Breast epithelium (tissue), 4 donors: ENCODE measurements around the gene PIRT. TPM values are rescaled to one million over a fixed set of nuclear protein-coding genes. Genes with fewer than 3 reads are reported as not detected.
A peak's percentile ranks its signal among the peaks of the same experiment; 100 is the strongest.

ENCODE experiments used
- DNase-seq, 2 donors: peaks; one replicate each; pipeline ENCODE4 v3.0.0-alpha.2; 2019; ENCODE audit warnings: low spot score in 2 of 2
- H3K27ac ChIP-seq, 2 donors: fragments of 200-600 bp; sonication (generic) in 1 of 2; one replicate each; pipeline ENCODE4 v1.5.1; 2016 to 2019; ENCODE audit warnings: mild to moderate bottlenecking in 1 of 2
- H3K27me3 ChIP-seq, 2 donors: fragments of 200-600 bp; sonication (generic) in 1 of 2; one replicate each; pipeline versions ENCODE4 v1.5.1 to v1.6.0; 2017 to 2019; ENCODE audit warnings: control low read depth in 1 of 2, mild to moderate bottlenecking in 1 of 2
- H3K36me3 ChIP-seq: fragments of 200-600 bp; one replicate; pipeline ENCODE4 v1.5.1; 2019
- H3K4me1 ChIP-seq, 2 donors: fragments of 200-600 bp; sonication (generic); one replicate each; pipeline ENCODE4 v1.5.1; 2016 to 2019; ENCODE audit warnings: control low read depth in 1 of 2
- H3K4me3 ChIP-seq, 3 donors: fragments of 200-600 bp; sonication (generic); 1 replicate in 2 of 3; 2 replicates in 1 of 3; pipeline ENCODE4 v1.5.1; 2016 to 2019; ENCODE audit warnings: mild to moderate bottlenecking in 3 of 3, moderate library complexity in 2 of 3
- H3K9me3 ChIP-seq, 2 donors: fragments of 200-600 bp; sonication (generic) in 1 of 2; one replicate each; pipeline ENCODE4 v1.5.1; 2016 to 2019; ENCODE audit warnings: control low read depth in 1 of 2
- POLR2A ChIP-seq: fragments of 450-650 bp; IDR thresholded peaks from one replicate; pipeline ENCODE4 v1.6.1; 2016; ENCODE audit warnings: antibody characterized with exemption, mild to moderate bottlenecking, moderate library complexity
- POLR2AphosphoS5 ChIP-seq, 3 donors: sonication (generic); formaldehyde crosslinking; IDR thresholded peaks; one replicate each; pipeline ENCODE4 v1.6.1; 2017; ENCODE audit warnings: antibody characterized with exemption in 3 of 3
- intact Hi-C: fragments of 100-400 bp; cut with DNase I; formaldehyde crosslinking; loops from one replicate; pipeline ENCODE4 v1.15.1; 2023; ENCODE audit warnings: low total_unique reads
- total RNA-seq, 3 donors: library from RNA; depleted of rRNA; stranded (reverse); fragments of >200 nt; gene quantifications; one replicate each; pipeline ENCODE4 v1.1.0, GENCODE V29; 2016
- TF ChIP-seq, protein P1 (sequence below), 3 donors: fragments of 450-650 bp; IDR thresholded peaks; one replicate each; pipeline ENCODE4 v1.5.1; 2016 to 2017; ENCODE audit warnings: antibody characterized with exemption in 3 of 3, mild to moderate bottlenecking in 3 of 3, moderate library complexity in 3 of 3

Gene PIRT
- total RNA-seq, 3 donors from 2014 or later = under 0.01 TPM; not detected in 2

DNA sequence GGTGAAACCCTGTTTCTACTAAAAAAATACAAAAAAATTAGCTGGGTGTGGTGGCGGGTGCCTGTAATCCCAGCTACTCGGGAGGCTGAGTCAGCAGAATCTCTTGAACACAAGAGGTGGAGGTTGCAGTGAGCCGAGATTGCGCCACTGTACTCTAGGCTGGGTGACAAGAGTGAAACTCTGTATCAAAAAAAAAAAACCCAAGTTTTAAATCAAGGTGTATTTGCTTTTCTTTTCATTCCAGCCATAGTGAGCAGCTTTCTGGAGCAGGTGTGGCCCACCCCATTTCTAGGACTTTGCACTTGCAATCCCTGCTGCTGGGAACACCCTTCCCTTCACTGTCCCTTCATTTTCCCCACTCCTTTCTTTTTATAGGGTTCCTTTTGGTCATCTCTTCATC lies 62.8 kb downstream of the PIRT start:
- Histone ChIP-seq H3K4me3 (no peak overlapping the region), H3K27me3 (no peaks in the 10 kb centered on the region), H3K4me1 (no peaks in the 10 kb centered on the region), H3K9me3 (peaks cover 7 to 11% of the 10 kb centered on the region in 2 donors), H3K27ac (no peak overlapping the region), H3K36me3 (no peaks in the 10 kb centered on the region)
- TF ChIP-seq POLR2A (no peak), POLR2AphosphoS5 (IDR thresholded peaks at IDR 0.05) (no peak)
- TF ChIP-seq, protein P1, sequence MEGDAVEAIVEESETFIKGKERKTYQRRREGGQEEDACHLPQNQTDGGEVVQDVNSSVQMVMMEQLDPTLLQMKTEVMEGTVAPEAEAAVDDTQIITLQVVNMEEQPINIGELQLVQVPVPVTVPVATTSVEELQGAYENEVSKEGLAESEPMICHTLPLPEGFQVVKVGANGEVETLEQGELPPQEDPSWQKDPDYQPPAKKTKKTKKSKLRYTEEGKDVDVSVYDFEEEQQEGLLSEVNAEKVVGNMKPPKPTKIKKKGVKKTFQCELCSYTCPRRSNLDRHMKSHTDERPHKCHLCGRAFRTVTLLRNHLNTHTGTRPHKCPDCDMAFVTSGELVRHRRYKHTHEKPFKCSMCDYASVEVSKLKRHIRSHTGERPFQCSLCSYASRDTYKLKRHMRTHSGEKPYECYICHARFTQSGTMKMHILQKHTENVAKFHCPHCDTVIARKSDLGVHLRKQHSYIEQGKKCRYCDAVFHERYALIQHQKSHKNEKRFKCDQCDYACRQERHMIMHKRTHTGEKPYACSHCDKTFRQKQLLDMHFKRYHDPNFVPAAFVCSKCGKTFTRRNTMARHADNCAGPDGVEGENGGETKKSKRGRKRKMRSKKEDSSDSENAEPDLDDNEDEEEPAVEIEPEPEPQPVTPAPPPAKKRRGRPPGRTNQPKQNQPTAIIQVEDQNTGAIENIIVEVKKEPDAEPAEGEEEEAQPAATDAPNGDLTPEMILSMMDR (IDR thresholded peaks at IDR 0.05) = no peak
- intact Hi-C loops = no loop called here
- peak in 1 of 2 donors; percentile 7 for DNase-seq

DNA sequence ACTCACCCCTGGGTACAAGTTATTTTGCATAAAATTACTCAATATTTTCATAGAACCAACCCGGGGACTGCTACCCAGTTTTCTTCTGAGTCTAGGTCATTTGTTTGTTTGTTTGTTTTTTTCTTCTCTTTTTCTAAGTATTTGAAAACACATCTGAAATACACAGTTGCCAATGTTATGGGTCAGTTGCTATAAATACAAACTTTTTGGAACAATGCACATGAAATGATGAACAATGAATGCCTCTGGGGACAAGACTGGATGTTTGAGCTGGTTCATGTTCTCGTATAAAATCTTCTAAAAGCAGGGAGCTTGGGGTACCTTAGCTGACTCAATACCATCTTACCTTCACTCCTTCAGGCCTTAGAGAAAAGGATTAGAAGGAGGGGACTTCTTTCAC lies 64.5 kb downstream of the PIRT start:
- H3K27ac ChIP-seq = no peak overlapping the region
- no peaks in the 10 kb centered on the region for H3K36me3 ChIP-seq
- no peaks in the 10 kb centered on the region for H3K27me3 ChIP-seq
- intact Hi-C loops = no loop called here
- TF ChIP-seq POLR2A (no peak), POLR2AphosphoS5 (IDR thresholded peaks at IDR 0.05) (no peak)
- TF ChIP-seq, protein P1 (IDR thresholded peaks at IDR 0.05) = no peak
- no peak for DNase-seq
- no peaks in the 10 kb centered on the region for H3K4me1 ChIP-seq
- peaks cover 7 to 14% of the 10 kb centered on the region in 2 donors for H3K9me3 ChIP-seq
- H3K4me3 ChIP-seq = no peak overlapping the region

Other genes with a start within 250 kb of the PIRT start
- gene MYH3, start 180.8 kb downstream of the PIRT start, total RNA-seq = 1 to 10 TPM in 2 of 3 donors, under 1 TPM in 1; 0.80 to 2.9 (median 2.2) TPM
- gene SCO1, start 140.6 kb downstream of the PIRT start, total RNA-seq = 10 to 100 TPM; 17.6 to 22.3 (median 19.3) TPM
- 10 to 100 TPM; 15.2 to 31.0 (median 24.6) TPM for gene ADPRM, start 140.5 kb downstream of the PIRT start, total RNA-seq
- 10 to 100 TPM in 1 of 3 donors, 1 to 10 TPM in 2; 8.5 to 13.4 (median 9.5) TPM for gene TMEM220, start 108.1 kb downstream of the PIRT start, total RNA-seq
- gene TMEM238L, start 34.0 kb downstream of the PIRT start, total RNA-seq = under 1 TPM in 1 of 3 donors, not detected in 2; 0.66 TPM